ENCODE results near the gene WLS.

Gene WLS

GRCh38 chr1:68083686-68084085 lies 148.6 kb downstream of the WLS start:
- DNase-seq (ENCODE audit: extremely low read depth, low read depth) = no peak
- TF ChIP-seq CTCF (IDR thresholded peaks at IDR 0.05; ENCODE audit: low read depth, low read length) = no peak

GRCh38 chr1:68081775-68082283 lies 150.5 kb downstream of the WLS start:
- DNase-seq (ENCODE audit: extremely low read depth, low read depth) = no peak
- TF ChIP-seq CTCF (IDR thresholded peaks at IDR 0.05; ENCODE audit: low read depth, low read length) = no peak

GRCh38 chr1:68078647-68079046 lies 153.7 kb downstream of the WLS start:
- no peak for TF ChIP-seq CTCF (IDR thresholded peaks at IDR 0.05; ENCODE audit: low read depth, low read length)
- no peak for DNase-seq (ENCODE audit: extremely low read depth, low read depth)
